Neutrophil (primary cell): ENCODE results near the gene RHBDD1.

ENCODE experiments used
- H3K27ac ChIP-seq: fragments of 200-600 bp; sonication (generic); 2 replicates; pipeline ENCODE4 v1.5.1; 2016; ENCODE audit warnings: mild to moderate bottlenecking, moderate library complexity
- H3K27me3 ChIP-seq: fragments of 200-600 bp; sonication (generic); 2 replicates; pipeline ENCODE4 v1.6.0; 2016; ENCODE audit warnings: mild to moderate bottlenecking
- H3K36me3 ChIP-seq: fragments of 200-600 bp; sonication (generic); 2 replicates; pipeline ENCODE4 v1.5.1; 2017
- H3K4me1 ChIP-seq, 2 experiments: fragments of 200-600 bp in 1 of 2; sonication (generic) in 1 of 2; 1 replicate in 1 of 2; 2 replicates in 1 of 2; pipeline versions ENCODE4 v1.5.1 to v1.6.1; 2013 to 2016; ENCODE audit warnings: low read depth in 1 of 2, low read length in 1 of 2, mild to moderate bottlenecking in 1 of 2, moderate library complexity in 1 of 2; ENCODE audit not compliant: control insufficient read depth in 1 of 2, insufficient read depth in 1 of 2
- H3K4me3 ChIP-seq, 2 experiments: fragments of 200-600 bp in 1 of 2; sonication (generic) in 1 of 2; 1 replicate in 1 of 2; 2 replicates in 1 of 2; pipeline ENCODE4 v1.5.1; 2013 to 2016; ENCODE audit warnings: low read depth in 1 of 2, low read length in 1 of 2, mild to moderate bottlenecking in 1 of 2, moderate library complexity in 1 of 2
- H3K9me3 ChIP-seq: fragments of 200-600 bp; sonication (generic); 2 replicates; pipeline ENCODE4 v1.5.1; 2016
- CTCF ChIP-seq: fragments of 200-600 bp; sonication (generic); IDR thresholded peaks from 2 replicates; pipeline ENCODE4 v1.5.1; 2016; ENCODE audit warnings: antibody characterized with exemption

Gene RHBDD1

GRCh38 chr2:227020416-227020815 lies 184.6 kb downstream of the RHBDD1 start:
- Histone ChIP-seq H3K4me3 (no peak overlapping the region), H3K4me1 (no peaks in the 10 kb centered on the region), H3K36me3 (no peaks in the 10 kb centered on the region), H3K9me3 (no peaks in the 10 kb centered on the region), H3K27ac (no peak overlapping the region), H3K27me3 (no peaks in the 10 kb centered on the region)
- no peak for TF ChIP-seq CTCF

- no peak overlapping the region for H3K4me3 ChIP-seq
- H3K4me1 ChIP-seq = no peaks in the 10 kb centered on the region
- no peaks in the 10 kb centered on the region for H3K36me3 ChIP-seq
- no peak for TF ChIP-seq CTCF
- H3K9me3 ChIP-seq = no peaks in the 10 kb centered on the region
- H3K27me3 ChIP-seq = no peaks in the 10 kb centered on the region
- no peak overlapping the region for H3K27ac ChIP-seq
These were observed 186.8 kb downstream of the RHBDD1 start for GRCh38 chr2:227022608-227023007.

GRCh38 chr2:227025510-227025909 lies 189.7 kb downstream of the RHBDD1 start:
- Histone ChIP-seq H3K4me3 (no peak overlapping the region), H3K36me3 (no peaks in the 10 kb centered on the region), H3K4me1 (no peaks in the 10 kb centered on the region), H3K27me3 (no peaks in the 10 kb centered on the region), H3K9me3 (no peaks in the 10 kb centered on the region), H3K27ac (no peak overlapping the region)
- TF ChIP-seq CTCF = no peak

GRCh38 chr2:227029426-227030105 lies 193.7 kb downstream of the RHBDD1 start:
- Histone ChIP-seq H3K4me1 (no peaks in the 10 kb centered on the region), H3K9me3 (no peaks in the 10 kb centered on the region), H3K27me3 (no peaks in the 10 kb centered on the region), H3K4me3 (no peak overlapping the region), H3K36me3 (no peaks in the 10 kb centered on the region), H3K27ac (no peak overlapping the region)
- TF ChIP-seq CTCF = no peak

- no peaks in the 10 kb centered on the region for H3K27me3 ChIP-seq
- H3K9me3 ChIP-seq = no peaks in the 10 kb centered on the region
- H3K4me3 ChIP-seq = no peak overlapping the region
- H3K27ac ChIP-seq = no peak overlapping the region
- no peak for TF ChIP-seq CTCF
- no peaks in the 10 kb centered on the region for H3K36me3 ChIP-seq
- no peaks in the 10 kb centered on the region for H3K4me1 ChIP-seq
These were observed 194.9 kb downstream of the RHBDD1 start for GRCh38 chr2:227030789-227031188.
